GM19328 (cell line): ENCODE data around the gene RAB40AL.
A peak's percentile ranks its signal among the peaks of the same experiment; 100 is the strongest.
"Not testable (repeated sequence)": the region's sequence is repeated elsewhere in the genome, so short reads cannot be mapped to it uniquely, and the experiment has no call there.

Experiments used
- ATAC-seq: cut with Tn5 transposase; IDR thresholded peaks from one replicate; pipeline ENCODE4 v1.9.1; 2021; ENCODE audit warnings: mild to moderate bottlenecking, moderate library complexity; ENCODE audit not compliant: unreplicated experiment

RAB40AL gene, protein sequence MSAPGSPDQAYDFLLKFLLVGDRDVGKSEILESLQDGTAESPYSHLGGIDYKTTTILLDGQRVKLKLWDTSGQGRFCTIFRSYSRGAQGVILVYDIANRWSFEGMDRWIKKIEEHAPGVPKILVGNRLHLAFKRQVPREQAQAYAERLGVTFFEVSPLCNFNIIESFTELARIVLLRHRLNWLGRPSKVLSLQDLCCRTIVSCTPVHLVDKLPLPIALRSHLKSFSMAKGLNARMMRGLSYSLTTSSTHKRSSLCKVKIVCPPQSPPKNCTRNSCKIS

DNA sequence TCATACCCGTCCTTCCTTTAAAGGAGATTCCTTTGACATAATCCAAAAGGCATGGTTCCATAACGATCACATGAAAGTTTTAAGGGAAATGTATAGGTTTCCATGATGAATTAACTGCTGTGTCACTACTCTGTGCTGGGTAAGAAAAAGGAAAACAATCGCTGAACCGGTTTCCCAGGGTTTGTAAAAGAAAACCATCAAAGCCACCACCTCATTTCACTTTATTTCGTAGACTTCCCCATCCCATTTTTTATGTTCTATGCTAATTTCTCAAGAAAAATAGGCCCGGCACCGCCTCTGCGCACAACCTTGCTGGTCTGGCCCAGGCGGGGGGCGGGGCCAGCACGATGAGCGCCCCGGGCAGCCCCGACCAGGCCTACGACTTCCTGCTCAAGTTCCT lies at the start of gene RAB40AL:
RAB40AL (plus strand) TSS at position 301 of the 400 bp plus-strand sequence; CDS start at position 348, 47 bp downstream.
- not testable (repeated sequence) for ATAC-seq

DNA sequence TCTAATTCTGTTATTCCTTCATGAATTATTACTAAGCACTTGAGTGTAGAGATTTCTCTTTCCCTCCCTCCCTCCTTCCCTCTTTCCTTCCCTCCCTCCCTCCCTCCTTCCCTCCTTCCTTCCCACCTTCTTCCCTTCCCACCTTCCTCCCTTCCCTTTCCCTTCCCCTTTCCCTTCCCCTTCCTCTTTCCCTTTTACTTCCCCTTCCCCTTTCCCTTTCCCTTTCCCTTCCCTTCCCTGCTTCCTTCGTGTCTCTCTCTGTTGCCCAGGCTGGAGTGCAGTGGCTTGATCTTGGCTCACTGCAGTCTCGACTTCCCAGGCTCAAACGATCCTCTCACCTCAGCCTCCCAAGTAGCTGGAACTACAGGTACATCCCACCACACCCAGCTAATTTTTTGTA lies 49.4 kb upstream of the RAB40AL start:
- ATAC-seq: no peak

DNA sequence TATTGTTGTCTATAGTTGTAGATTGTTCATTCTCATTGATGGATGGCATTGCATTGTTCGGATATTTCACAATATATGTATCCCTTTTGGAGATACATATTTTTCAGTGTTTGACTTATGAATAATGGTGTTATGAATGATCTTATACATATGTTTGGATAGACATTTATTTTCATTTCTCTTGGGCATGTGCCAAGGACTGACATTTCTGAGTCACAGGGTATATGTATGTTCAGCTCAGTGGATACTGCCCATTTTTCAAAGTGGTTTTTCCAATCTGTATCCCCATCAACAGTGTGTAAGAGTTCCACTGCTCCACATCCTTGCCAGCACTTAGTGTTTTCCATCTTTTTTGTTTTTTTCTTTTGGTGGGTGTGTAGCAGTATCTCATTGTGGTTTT lies 45.0 kb upstream of the RAB40AL start:
- no peak for ATAC-seq

DNA sequence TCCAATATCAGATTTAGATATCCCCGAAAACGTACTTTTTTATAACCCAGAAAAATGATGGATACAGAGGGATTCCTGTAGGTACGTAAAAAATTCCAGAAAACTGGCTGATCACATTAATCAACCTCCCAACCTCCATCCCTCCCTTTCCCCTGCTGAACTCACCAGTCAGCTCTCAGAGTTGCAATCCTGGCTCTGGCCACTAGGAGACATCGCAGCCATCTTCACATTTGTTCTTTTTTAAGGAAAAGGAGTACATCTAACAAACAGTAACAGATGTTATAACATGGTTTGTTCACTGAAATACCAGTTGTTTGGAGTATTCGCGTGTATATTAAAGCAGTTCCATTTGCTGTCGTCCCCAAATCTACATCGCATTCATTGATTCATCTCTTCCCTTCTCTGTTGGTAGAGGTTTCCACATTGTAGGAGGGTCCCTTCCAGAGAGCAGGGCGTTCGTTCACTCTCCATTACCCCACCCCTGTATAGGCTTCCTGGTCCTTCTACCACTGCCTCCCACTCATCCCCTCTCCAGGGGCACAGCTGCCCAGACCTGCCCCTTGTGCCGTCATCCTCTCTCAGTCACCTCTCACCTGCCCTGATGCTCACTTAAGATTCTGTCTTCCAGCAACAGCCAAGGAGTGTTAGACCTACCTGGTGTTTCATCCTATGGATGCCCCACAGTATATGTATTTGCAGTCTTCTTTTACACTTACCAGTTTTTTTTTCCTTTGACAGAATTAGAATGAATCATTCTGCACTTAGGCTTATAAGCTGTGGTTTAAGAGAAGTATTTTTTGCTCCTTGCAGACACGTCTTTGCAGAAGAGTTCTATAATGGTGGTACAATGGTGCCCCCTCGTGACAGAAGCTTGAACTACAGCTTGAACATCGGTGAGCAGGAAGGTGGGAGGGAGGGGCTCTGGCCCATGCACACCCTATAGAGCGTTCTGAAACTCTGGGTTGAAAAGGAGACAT lies 36.8 kb upstream of the RAB40AL start:
- peak; percentile 79 for ATAC-seq

DNA sequence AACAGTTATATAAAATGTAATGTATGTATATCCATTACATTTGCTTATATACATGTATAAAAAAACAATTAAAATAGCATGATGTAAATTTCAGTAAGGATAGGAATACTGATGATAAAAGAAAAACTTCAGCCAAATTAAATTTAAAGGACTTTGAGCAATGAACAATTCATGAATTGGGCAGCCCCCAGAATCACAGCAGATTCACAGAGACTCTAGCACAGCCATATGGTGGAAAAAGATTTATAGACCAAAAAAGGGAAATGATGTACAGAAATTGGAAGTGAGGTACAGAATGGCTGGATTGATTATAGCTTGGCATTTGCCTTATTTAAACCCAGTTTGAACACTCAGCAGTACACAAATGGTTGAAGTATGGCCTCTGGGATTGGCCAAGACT lies 34.7 kb upstream of the RAB40AL start:
- no peak for ATAC-seq

DNA sequence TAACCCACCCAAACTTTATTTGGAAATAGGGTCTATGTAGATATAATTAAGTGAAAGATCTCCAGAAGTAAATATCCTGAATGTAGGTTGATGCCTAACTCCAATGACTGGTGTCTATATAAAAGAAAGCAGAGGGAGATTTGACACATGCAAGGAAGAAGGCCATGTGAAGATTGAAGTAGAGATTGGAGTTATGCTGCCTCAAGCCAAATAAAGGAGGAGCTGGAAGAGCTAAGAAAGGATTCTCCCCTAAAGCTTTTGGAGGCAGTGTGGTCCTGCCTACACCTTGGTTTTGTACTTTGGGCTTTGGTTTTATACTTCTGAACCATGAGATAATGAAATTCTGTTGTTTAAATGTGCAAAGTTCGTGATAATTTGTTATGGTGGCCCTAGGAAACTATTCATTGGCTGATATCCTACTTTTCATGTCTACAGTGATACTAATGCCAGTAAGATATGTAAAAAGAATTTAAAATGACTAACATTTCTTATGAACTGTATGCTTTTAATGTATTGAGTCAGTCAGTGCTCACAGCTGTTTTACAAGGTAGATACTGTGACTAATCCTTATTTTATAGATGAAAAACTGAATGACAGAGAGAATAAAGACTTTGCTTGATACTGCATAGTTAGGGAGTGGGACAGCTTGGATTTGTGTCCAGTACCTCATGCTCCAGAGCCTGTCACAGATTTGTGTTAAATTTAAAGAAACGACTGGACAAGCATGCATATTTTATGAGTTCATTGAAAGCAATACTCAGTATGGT lies 5.9 kb upstream of the RAB40AL start:
- ATAC-seq: no peak

DNA sequence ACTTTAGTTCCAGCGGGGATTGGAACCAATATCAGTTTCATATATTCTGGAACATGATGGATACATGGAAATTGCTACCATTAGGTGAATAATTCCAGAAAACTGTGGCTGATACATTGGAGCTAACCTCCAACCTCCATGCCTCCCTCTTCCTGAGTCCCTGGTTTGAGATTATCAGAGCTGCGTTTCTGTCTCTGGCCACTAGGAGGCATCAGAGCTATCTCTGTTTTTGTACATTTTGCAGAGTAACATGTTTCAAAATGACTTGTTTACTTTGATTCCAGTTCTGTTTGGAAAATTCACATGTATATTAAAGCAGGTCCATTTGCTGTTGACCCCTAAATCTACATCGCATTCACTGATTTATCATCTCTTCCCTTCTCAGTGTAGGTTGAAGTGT lies 2.4 kb upstream of the RAB40AL start:
- ATAC-seq: no peak

DNA sequence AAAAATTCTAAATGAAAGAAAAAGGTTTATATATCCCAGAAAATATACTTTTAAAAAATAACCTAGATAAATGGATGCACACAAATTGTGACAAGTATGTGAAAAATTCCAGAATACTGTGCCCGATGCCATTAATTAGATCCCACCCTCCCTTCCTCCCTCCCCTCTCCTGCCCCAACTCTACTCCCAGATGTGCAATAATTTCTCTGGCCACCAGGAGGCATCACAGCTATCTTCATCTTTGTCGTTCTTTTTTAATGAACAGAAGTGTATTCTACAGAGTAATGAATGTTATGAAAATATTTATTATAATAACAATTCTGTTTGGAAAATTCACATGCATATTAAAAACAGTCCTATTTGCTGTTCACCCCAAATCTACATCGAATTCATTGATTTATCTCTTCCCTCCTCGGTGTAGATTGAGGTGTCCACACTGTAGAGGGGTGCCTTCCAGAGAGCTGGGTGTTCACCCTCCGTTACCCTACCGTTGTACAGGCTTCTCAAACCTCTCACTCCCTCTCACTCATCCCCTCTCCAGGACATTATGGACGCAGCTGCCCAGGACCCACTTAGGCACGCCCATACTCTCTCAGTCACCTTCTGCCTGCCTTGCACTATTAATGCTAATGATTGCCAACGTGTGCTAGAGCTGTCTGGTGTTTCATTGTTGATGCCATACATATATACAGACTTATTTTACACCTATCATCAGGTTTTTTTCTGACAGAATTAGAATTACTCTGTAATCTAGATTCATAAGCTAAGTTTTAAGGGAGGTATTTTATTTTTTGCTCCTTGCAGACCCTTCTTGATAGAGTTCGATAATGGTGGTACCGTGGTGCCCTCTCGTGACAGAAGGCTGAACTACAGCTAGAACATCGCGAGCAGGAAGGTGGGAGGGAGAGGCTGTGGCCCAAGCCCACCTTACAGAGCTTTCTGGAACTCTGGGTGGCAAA lies 14.1 kb downstream of the RAB40AL start:
- peak; percentile 52 for ATAC-seq

DNA sequence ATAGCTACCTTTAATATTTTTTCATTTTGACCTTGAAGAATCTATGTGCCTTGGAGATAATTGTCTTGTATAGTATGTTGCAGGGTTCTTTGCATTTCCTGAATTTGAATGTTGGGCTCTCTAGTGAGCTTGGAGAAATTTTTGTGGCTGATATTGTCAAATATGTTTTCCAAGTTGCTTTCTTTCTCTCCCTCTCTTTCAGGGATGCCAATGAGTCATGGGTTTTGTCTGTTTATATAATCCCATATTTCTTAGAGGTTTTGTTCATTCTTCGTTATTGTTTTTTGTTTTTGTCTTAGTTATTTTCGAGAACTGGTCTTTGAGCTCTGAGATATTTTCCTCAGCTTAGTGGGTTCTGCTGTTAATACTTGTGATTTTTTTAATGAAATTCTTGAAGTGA lies 20.7 kb downstream of the RAB40AL start:
- ATAC-seq: no peak

DNA sequence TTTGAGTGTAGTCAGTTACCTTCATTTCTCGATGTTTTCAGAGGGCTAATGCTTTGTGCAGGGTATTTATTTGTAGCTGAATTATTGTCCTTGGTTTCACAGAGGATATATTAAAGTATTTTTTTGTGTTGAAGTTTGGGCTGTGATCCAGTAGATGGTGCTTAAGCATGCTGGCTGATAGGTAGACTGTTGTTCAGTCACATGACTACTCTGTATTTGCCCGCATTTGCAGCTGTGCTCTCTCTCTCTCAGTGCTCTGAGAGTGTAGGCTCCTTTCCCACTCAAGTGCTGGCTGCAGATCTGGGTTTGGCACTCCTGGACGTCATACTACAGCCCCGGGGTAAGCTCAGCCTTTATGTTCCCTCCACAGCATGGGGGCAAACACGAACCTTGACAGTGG lies 21.7 kb downstream of the RAB40AL start:
- ATAC-seq: no peak

DNA sequence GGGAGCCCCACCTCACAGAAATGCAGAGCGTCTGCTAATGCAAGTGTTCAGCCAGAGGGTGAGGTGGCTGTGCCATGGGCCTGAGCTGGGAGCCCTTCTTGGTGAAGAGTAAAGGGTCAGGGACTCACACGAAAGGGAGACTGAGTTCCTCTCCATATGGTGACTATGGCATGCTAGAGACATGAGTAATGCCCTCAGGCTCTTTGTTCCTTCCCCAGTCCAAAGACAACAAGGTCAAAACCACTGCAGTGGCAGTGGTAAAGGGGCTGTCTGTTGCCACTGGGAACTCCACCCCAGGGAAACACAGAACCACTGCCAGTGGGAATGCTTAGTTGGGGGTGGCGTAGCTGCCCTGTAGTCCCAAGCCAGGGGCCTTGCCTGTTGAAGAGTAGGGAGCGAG lies 22.4 kb downstream of the RAB40AL start:
- no peak for ATAC-seq

DNA sequence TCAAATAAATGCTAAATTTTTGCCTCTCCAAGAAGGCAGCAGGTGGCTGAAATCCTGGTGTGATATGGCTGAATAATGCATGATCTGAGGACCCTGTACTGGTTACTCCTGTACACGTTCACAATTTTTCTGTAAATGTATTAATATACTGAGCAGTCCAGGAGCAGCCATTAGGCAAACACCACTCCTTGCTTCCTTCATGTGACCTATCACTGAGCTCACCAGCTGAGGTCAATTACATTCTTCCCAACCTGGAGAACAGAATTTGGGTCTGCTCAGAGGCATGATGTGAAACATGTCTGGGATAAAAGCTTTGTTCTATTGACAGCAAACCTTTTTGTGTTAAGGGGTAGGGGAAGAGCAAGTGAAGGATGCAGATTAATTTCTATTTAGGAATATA lies 26.9 kb downstream of the RAB40AL start:
- no peak for ATAC-seq

DNA sequence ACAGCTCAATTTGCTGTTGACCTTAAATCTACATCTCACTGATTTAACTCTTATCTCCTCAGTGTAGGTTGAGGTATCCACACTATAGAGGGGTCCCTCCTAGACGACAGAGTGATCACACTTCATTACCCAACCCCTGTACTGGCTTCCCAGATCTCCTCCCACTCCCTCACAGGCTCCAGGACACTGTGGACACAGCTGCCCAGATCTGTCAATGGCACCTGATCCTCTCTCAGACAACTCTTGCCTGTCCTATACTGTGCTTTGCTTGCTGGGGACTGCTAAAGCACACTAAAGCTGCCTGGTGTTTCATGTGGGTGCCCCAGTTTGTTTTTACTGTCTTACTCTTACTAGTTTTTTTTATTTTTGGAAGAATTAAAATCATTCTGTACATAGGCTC lies 27.9 kb downstream of the RAB40AL start:
- ATAC-seq: no peak

DNA sequence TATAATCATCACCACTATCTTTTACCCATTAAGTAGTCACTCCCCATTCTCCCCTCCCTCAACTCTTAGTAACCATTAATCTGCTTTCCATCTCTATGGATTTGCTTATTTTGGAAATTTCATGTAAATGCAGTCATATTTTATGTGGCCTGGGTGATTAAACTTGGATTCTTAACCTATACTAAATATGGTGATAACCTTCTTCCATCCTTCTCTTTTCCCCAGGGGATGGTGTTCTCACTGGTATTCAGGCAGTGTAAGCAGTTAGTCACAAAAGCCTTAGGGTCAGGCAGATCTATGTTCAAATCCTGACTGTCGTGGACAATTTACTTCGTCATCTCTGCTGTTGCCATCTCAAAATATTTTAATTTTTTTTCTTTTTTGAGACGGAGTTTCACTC lies 29.6 kb downstream of the RAB40AL start:
- no peak for ATAC-seq

DNA sequence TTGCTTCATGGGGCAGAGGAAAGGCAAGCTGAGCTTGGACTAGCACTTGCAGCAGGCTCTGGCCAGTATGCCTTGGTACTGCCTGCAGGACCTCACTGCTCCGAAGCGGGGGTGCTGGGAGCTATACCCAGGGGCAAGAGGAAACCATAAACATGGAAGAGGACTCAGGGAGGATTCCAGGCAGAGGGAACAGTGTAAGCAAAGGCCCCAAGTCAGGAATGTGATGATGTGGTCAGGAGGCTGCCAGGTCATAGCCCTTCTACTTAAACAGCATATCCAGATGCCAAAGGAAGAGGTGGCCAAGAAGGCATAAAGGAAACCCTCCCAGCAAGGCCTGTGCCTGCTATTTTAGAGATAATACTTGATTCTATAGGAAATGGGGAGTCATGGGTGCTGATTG lies 31.1 kb downstream of the RAB40AL start:
- ATAC-seq: no peak

DNA sequence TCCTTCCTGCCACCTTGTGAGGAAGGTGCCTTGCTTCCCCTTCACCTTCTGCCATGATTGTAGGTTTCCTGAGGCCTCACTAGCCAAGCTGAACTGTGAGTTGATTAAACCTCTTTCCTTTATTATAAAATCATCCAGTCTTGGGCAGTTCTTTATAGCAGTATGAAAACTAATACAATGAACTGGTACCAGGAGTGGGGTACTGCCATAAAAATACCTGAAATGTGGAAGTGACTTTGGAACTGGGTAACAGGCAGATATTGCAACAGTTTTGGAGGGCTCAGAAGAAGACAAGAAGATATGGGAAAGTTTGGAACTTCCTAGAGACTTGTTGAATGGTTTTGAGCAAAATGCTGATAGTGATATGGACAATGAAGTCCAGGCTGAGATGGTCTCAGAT lies 34.5 kb downstream of the RAB40AL start:
- ATAC-seq: not testable (repeated sequence)

DNA sequence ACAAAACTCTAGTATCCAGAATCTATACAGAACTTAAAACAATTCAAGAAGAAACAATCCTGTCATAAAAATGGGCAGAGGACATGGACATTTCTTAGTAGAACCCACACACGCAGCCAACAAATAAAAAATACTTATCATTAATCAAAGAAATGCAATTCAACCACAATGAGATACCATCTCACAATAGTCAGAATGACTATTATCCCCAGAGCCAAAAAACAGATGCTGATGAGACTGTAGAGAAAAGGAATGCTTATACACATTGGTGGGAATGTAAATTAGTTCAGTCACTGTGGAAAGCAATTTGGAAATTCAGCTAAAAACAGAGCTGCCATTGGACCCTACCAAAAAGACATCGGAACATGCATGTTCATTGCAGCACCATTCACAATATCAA lies 37.9 kb downstream of the RAB40AL start:
- no peak for ATAC-seq

DNA sequence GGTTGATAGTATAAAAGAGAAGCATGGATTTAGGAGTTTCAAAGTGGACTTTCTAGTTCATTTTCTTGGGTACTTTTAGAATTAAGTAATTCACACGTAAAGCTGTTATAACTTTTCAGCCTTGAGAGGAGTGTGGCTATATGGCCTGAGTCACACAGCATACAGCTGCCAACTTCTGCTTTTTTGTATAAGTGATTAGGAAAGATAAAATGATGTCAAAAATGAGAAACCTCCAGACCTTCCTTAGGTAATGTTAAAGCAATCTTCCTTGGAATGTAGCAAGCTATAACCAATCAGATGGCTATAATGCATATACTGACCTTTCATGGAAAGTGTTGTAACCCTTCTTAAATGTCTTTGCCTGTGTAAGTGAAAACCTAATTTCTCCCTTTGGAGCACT lies 39.2 kb downstream of the RAB40AL start:
- no peak for ATAC-seq

DNA sequence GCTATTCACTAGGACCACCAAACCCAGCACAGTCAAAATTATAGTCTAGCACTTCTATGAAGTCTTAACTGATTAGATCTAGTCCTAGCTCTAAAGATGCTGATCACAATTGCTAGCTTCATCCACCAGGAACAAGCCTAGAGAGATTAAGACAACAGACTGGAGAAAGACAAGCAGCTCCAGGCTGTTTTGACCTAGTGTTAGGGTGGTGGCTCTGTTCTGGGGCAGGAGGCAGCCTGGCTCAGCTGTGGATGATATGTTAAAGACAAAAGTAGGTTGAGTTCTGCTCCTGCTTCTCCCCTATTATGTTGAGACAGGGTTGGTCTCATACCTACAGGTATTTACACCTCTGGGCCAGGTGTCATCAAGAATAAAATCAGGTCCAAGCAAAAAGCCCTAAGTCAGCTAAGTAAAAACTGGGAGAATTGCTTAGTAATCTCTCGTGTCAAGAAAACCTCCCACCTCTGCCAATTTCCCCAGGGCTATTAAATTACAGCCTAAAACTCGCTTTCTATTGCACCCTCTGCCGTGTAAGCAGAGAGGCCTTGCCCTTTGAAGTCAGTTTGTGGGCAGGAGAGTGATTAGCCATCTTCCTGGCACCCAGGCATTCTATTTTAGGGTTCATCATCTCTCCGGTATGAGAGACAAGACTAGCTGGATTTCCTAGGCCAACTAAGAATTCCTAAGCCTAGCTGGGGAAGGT lies 39.9 kb downstream of the RAB40AL start:
- no peak for ATAC-seq

DNA sequence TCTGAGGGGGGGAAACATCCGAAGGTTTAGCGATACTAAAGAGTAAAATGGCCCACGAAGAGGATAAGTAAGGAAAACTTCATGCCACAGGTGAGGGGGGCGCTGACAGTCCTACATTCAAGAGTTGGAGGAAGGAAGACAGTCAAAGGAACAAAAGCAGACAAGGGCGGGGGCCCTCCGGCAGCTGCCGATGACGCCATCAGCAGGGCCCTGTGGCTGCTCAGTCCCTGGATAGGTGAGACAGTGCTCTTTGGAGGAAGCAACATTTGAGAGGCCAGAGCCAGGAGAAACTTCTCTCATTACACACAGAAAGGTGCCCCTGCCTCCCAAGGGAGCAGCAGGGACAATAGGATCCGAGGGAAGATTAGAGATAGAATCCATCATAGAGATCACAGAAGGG lies 41.5 kb downstream of the RAB40AL start:
- ATAC-seq: no peak
